ENCODE measurements around the gene PRKCA. TPM values are rescaled to one million over a fixed set of nuclear protein-coding genes. Genes with fewer than 3 reads are reported as not detected.

Gene PRKCA
- total RNA-seq, 4 donors from 2014 or later = 9.0 to 76.1 (median 15.1) TPM

DNA sequence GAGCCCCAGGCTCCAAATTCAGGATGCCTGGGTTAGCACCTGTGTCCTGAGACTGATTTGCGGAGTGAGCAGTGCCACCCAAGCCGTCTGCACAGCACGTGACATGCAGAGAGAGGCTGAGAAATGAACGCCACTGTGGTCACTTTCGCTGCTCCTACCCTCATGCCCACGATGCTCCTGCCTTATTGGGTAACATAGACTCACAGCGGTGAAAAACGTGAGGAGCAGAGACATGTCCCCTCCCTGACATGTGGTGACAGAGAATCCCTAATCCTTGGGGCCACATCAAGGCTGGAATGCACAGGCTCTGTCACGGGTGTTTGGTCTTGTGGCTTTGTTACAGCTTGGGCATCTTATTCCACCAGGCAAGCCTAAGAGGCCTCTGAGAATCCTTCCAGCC is 480.4 kb downstream of the PRKCA start:
- Histone ChIP-seq H3K27ac (no peak overlapping the region), H3K36me3 (no peaks in the 10 kb centered on the region), H3K4me1 (no peaks in the 10 kb centered on the region), H3K4me3 (no peak overlapping the region), H3K9me3 (no peaks in the 10 kb centered on the region), H3K27me3 (no peaks in the 10 kb centered on the region)
- intact Hi-C loops (cut with DNase I; ENCODE audit: low total_unique reads) = no loop called here
- DNase-seq = no peak
- no peak for TF ChIP-seq POLR2A (IDR thresholded peaks at IDR 0.05)
- TF ChIP-seq, protein P1, sequence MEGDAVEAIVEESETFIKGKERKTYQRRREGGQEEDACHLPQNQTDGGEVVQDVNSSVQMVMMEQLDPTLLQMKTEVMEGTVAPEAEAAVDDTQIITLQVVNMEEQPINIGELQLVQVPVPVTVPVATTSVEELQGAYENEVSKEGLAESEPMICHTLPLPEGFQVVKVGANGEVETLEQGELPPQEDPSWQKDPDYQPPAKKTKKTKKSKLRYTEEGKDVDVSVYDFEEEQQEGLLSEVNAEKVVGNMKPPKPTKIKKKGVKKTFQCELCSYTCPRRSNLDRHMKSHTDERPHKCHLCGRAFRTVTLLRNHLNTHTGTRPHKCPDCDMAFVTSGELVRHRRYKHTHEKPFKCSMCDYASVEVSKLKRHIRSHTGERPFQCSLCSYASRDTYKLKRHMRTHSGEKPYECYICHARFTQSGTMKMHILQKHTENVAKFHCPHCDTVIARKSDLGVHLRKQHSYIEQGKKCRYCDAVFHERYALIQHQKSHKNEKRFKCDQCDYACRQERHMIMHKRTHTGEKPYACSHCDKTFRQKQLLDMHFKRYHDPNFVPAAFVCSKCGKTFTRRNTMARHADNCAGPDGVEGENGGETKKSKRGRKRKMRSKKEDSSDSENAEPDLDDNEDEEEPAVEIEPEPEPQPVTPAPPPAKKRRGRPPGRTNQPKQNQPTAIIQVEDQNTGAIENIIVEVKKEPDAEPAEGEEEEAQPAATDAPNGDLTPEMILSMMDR (IDR thresholded peaks at IDR 0.05) = no peak

DNA sequence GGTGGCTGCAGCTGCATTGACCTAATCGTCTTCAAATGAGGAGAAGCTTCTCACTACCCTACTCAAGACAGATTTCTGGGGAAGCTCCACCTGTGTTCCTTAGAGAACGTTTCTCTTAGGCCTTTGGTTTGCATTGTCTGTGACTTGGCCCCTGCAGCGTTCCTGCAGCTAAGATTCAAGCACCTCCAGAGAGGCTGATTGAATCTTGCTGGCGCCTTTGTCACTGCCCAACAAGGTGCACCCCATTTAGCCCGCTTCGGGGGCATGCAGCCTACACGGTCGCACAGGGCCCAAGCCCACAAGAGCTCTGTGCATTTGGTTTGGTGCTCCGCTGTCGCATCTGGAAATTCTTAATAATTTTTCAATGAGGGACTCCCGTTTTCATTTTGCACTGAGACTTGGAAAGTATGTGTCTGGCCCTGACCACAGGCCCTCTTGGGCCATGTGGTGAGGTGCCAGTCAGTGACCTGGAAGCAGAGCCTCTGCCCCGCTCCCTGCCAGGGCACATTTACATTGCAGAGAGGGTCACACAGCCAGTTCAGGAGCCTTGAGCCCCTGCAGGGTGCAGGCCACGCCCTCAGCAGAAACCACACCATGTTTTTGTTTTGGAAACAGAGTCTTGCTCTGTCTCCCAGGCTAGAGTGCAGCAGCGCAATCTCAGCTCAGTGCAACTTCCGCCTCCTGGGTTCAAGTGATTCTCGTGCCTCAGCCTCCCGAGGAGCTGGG is 481.4 kb downstream of the PRKCA start:
- no peak for DNase-seq
- no peak for TF ChIP-seq POLR2A (IDR thresholded peaks at IDR 0.05)
- TF ChIP-seq, protein P1 (IDR thresholded peaks at IDR 0.05) = no peak
- Histone ChIP-seq H3K9me3 (no peaks in the 10 kb centered on the region), H3K4me3 (no peak overlapping the region), H3K27ac (no peak overlapping the region), H3K36me3 (no peaks in the 10 kb centered on the region), H3K27me3 (no peaks in the 10 kb centered on the region), H3K4me1 (no peaks in the 10 kb centered on the region)
- intact Hi-C loops (cut with DNase I; ENCODE audit: low total_unique reads) = no loop called here

DNA sequence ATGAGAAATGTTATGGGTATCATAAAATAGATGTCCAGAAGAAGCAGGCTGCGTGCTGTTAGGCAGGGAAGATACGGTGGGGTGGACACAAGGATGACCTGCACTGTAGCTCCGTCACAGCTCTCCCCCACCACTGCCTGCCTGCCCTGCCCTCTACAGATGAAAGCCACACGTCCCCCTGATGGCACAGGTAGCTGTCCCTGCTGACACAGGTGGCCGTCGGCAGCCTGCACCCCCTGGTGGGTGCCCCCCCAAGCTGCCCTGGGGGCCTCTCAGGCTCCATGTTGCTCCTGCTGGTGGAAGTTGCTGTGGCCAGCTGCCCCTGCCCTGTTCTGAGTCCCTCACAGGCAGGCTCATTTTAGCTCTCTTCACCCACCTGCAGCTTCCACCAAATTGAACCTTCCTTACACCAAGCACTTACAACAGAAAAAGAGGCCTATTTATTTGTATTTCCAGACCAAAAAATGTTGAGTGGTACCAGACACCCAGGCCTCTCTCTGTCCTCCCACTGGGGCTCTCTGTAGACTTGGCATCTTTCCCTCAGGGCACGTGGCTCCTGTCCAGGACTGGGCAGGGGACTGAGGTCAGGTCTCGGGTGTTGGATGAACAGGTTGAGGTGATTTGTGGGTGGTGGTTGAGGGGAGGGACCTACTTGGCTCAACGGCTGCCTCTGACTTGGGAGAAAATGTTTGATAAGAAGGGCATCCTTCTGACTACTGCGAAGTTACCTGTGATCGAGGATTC is 482.4 kb downstream of the PRKCA start:
- DNase-seq = no peak
- Histone ChIP-seq H3K4me1 (peaks cover 0 to 2% of the 10 kb centered on the region in 2 donors), H3K27me3 (no peaks in the 10 kb centered on the region), H3K36me3 (no peaks in the 10 kb centered on the region), H3K9me3 (no peaks in the 10 kb centered on the region), H3K27ac (no peak overlapping the region), H3K4me3 (no peak overlapping the region)
- intact Hi-C loops (cut with DNase I; ENCODE audit: low total_unique reads) = no loop called here
- TF ChIP-seq, protein P1 (IDR thresholded peaks at IDR 0.05) = no peak
- TF ChIP-seq POLR2A (IDR thresholded peaks at IDR 0.05) = no peak

DNA sequence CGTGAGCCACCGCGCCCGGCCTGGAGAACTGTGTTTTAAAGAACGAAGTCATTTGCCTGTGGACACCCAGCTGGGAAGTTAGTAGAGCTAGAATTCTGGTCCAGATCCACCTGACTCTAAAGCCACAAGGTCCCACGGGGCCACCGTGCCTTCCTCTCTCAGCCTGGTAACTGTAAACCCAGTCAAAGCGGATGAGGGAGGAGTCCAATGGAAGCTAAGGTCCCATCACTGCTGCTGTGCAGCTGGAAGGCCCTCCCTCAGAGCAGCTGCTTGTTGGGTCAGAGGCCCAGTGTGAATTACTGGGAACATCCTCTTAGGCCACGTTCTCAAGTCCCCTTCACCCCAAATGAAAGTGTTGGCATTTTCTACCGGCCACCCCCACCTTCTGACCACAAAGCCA is 483.7 kb downstream of the PRKCA start:
- H3K4me3 ChIP-seq = no peak overlapping the region
- no peaks in the 10 kb centered on the region for H3K36me3 ChIP-seq
- no peaks in the 10 kb centered on the region for H3K27me3 ChIP-seq
- intact Hi-C loops (cut with DNase I; ENCODE audit: low total_unique reads) = no loop called here
- H3K9me3 ChIP-seq = no peaks in the 10 kb centered on the region
- DNase-seq = no peak
- H3K27ac ChIP-seq = no peak overlapping the region
- TF ChIP-seq POLR2A (IDR thresholded peaks at IDR 0.05) = no peak
- TF ChIP-seq, protein P1 (IDR thresholded peaks at IDR 0.05) = no peak
- H3K4me1 ChIP-seq = peaks cover 0 to 5% of the 10 kb centered on the region in 2 donors

DNA sequence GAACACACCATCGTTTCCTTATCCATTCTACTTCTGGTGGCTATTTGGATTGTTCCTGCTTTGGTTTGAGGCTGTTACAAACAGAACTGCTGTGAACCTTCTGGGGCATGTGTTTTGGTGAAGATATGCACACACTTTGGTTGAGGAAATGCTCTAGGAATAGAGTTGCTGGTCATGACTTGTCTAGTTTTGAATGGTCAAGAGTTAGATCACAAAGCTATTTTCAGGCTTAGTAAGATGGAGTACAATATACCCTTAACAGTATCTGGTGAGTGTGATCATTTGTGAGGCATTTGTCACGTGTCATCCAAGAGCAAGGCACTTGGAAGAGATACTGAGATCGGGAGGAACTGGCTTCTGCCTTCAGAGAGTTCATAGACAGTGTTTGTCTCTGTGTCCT is 485.5 kb downstream of the PRKCA start:
- Histone ChIP-seq H3K36me3 (no peaks in the 10 kb centered on the region), H3K27ac (no peak overlapping the region), H3K4me1 (peaks cover 0 to 5% of the 10 kb centered on the region in 2 donors), H3K4me3 (no peak overlapping the region), H3K27me3 (no peaks in the 10 kb centered on the region), H3K9me3 (no peaks in the 10 kb centered on the region)
- intact Hi-C loops (cut with DNase I; ENCODE audit: low total_unique reads) = no loop called here
- no peak for TF ChIP-seq POLR2A (IDR thresholded peaks at IDR 0.05)
- TF ChIP-seq, protein P1 (IDR thresholded peaks at IDR 0.05) = no peak
- DNase-seq = no peak

Measured in uterus (tissue), 4 donors.